Measurements from ENCODE around the gene GYG1. TPM values are rescaled to one million over a fixed set of nuclear protein-coding genes. Genes with fewer than 3 reads are reported as not detected.

GYG1 gene
- 10 to 100 TPM; 22.3 to 27.4 TPM for total RNA-seq
- total RNA-seq: 21.5 to 32.4 reads per million in 2 donors

- H3K9me3 ChIP-seq (ENCODE audit: control insufficient read depth, low read length, poor library complexity, severe bottlenecking): no peaks in the 10 kb centered on the region
- no peaks in the 10 kb centered on the region for H3K27me3 Mint-ChIP-seq
- peak within 1 kb of the TSS; percentile 90 for H3K27ac Mint-ChIP-seq
- peaks cover 15% of the 10 kb centered on the region for H3K4me1 Mint-ChIP-seq
- DNase-seq (peak; percentile 63 to 77 (median 69)), ATAC-seq (peak; percentile 91)
- H3K4me3 Mint-ChIP-seq: peak within 1 kb of the TSS; percentile 90
- no peaks in the 10 kb centered on the region for H3K36me3 Mint-ChIP-seq (ENCODE audit: low read depth)
Measured at GRCh38 chr3:148991219-148992026, at the start of gene GYG1. Gene GYG1 (plus strand): TSS chr3:148991540. CDS start chr3:148991641, 101 bp downstream.

GRCh38 chr3:148943506-148944205, 47.7 kb upstream of the GYG1 start:
- peak; percentile 87 for ATAC-seq
- DNase-seq: no peak
- H3K27ac Mint-ChIP-seq: no peak overlapping the region
- H3K9me3 ChIP-seq (ENCODE audit: control insufficient read depth, low read length, poor library complexity, severe bottlenecking): no peaks in the 10 kb centered on the region
- peaks cover 2% of the 10 kb centered on the region for H3K4me1 Mint-ChIP-seq
- peaks cover 23% of the 10 kb centered on the region for H3K27me3 Mint-ChIP-seq
- no peak overlapping the region for H3K4me3 Mint-ChIP-seq
- no peaks in the 10 kb centered on the region for H3K36me3 Mint-ChIP-seq (ENCODE audit: low read depth)

DNA sequence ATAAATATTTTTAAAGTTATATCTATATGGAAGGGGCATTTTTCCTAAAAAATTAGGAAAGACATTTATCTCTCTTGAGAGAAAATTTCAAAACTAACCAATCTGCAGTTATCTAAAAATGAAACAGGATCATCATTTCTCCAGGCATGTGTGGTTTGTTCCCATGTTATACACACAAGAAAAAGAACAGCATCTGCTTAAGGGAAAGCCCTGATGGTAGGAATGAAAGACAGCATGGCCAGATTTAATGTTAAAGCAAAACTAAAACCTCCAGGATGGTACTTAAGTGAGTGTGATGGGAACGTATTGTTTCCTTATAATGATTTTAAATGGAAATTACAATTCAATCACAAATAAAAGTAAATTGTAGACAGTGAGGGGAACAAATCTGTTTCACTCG, 46.2 kb upstream of the GYG1 start:
- no peaks in the 10 kb centered on the region for H3K36me3 Mint-ChIP-seq (ENCODE audit: low read depth)
- DNase-seq (no peak), ATAC-seq (no peak)
- peaks cover 12% of the 10 kb centered on the region for H3K27me3 Mint-ChIP-seq
- H3K4me3 Mint-ChIP-seq: no peak overlapping the region
- H3K4me1 Mint-ChIP-seq: peaks cover 2% of the 10 kb centered on the region
- no peak overlapping the region for H3K27ac Mint-ChIP-seq
- H3K9me3 ChIP-seq (ENCODE audit: control insufficient read depth, low read length, poor library complexity, severe bottlenecking): no peaks in the 10 kb centered on the region

GRCh38 chr3:148948913-148949657, 42.3 kb upstream of the GYG1 start:
- H3K4me1 Mint-ChIP-seq: no peaks in the 10 kb centered on the region
- ATAC-seq: no peak
- H3K27me3 Mint-ChIP-seq: peaks cover 5% of the 10 kb centered on the region
- no peak overlapping the region for H3K27ac Mint-ChIP-seq
- H3K36me3 Mint-ChIP-seq (ENCODE audit: low read depth): no peaks in the 10 kb centered on the region
- no peaks in the 10 kb centered on the region for H3K9me3 ChIP-seq (ENCODE audit: control insufficient read depth, low read length, poor library complexity, severe bottlenecking)
- DNase-seq: no peak
- H3K4me3 Mint-ChIP-seq: no peak overlapping the region

DNA sequence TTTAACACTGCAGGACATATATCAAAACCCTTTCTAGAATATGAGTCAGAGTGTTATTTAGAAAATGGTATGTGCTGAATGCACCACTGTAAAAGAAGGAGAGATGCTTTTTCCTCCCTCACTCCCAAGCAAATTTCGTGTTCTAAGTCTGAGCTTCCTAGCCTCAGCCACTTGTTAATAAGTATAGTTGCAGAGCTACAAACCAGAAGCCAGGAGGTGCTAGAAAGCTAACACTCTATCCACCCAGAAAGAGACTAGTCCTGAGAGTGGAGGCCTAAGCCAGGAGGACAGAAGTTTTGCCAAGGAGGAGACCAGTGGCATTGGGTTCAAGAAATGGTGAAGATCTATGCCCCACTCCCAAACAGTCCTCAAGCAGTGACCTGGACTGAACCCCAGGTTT, 40.5 kb upstream of the GYG1 start:
- no peak for DNase-seq
- no peaks in the 10 kb centered on the region for H3K9me3 ChIP-seq (ENCODE audit: control insufficient read depth, low read length, poor library complexity, severe bottlenecking)
- Mint-ChIP-seq H3K36me3 (ENCODE audit: low read depth) (no peaks in the 10 kb centered on the region), H3K27ac (no peak overlapping the region), H3K4me1 (no peaks in the 10 kb centered on the region), H3K27me3 (peaks cover 11% of the 10 kb centered on the region), H3K4me3 (no peak overlapping the region)
- ATAC-seq: no peak

DNA sequence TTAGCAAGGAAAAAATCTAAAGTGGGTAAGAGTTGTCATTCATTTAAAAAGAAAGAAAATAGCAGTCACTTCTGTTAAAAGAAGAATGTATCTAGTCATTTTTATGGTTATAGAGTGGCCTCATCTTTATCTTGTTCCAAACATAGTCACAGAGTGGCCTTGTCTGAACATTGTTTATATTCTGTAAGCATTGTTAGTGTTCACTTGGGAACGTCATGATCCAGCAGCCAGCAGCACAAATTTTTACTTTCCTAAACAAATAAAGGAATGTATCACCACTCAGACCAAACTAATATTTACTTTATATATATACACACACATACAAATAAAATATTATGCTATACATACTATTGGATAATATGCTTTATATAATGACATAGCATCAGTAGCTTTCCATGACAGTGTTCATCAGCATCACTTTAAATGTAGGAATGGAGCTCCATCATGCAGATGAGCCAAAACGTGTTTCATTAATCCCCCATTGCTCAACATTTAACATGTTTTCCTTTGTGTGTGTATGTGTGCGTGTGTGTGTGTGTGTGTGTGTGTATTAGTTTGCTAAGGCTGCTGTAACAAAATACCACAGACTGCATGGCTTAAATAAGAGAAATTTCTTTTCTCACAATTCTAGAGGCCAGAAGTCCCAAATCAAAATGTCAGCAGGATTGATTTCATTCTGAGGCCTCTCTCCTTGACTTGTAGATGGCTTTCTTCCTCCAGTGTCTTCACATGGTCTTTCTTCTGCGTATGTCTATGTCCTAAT, 39.6 kb upstream of the GYG1 start:
- Mint-ChIP-seq H3K36me3 (ENCODE audit: low read depth) (no peaks in the 10 kb centered on the region), H3K4me1 (peaks cover under 1% of the 10 kb centered on the region), H3K4me3 (no peak overlapping the region), H3K27me3 (peaks cover 21% of the 10 kb centered on the region), H3K27ac (no peak overlapping the region)
- ATAC-seq: no peak
- H3K9me3 ChIP-seq (ENCODE audit: control insufficient read depth, low read length, poor library complexity, severe bottlenecking): no peaks in the 10 kb centered on the region
- DNase-seq: no peak

GRCh38 chr3:148953094-148953493, 38.2 kb upstream of the GYG1 start:
- ATAC-seq: no peak
- peaks cover 2% of the 10 kb centered on the region for H3K36me3 Mint-ChIP-seq (ENCODE audit: low read depth)

GRCh38 chr3:148954981-148955380, 36.4 kb upstream of the GYG1 start:
- ATAC-seq (no peak), DNase-seq (no peak)
- Mint-ChIP-seq H3K4me1 (peaks cover 9% of the 10 kb centered on the region), H3K27ac (no peak overlapping the region), H3K27me3 (peaks cover 35% of the 10 kb centered on the region), H3K36me3 (ENCODE audit: low read depth) (peaks cover 2% of the 10 kb centered on the region), H3K4me3 (no peak overlapping the region)
- no peaks in the 10 kb centered on the region for H3K9me3 ChIP-seq (ENCODE audit: control insufficient read depth, low read length, poor library complexity, severe bottlenecking)

More at GRCh38 chr3:148953094-148953493, 38.2 kb upstream of the GYG1 start:
- no peaks in the 10 kb centered on the region for H3K9me3 ChIP-seq (ENCODE audit: control insufficient read depth, low read length, poor library complexity, severe bottlenecking)
- H3K4me3 Mint-ChIP-seq: no peak overlapping the region
- peaks cover 9% of the 10 kb centered on the region for H3K4me1 Mint-ChIP-seq
- H3K27me3 Mint-ChIP-seq: peaks cover 27% of the 10 kb centered on the region
- no peak for DNase-seq
- H3K27ac Mint-ChIP-seq: no peak overlapping the region

- no peak for DNase-seq
- H3K36me3 Mint-ChIP-seq (ENCODE audit: low read depth): peaks cover 2% of the 10 kb centered on the region
Measured at GRCh38 chr3:148955544-148956346, 35.6 kb upstream of the GYG1 start.

DNA sequence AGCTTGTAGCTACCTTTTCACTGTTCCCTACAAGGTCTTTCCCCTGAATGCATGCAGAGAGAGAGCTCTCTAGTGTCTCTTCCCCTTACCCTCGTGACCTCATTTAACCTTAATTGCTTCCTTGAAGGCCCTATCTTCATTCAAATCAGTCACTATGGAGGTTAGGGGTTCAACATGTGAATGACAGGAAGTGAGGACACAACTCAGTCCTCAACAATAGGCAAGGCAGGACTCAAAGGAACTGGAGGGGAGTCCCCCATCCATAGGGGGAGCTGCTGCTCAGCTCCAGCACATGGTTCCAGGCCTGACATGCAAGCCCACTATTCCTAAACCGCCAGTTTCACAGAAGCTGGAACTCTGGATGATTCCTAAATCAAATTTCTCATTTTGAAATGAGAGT, 33.8 kb upstream of the GYG1 start:
- H3K36me3 Mint-ChIP-seq (ENCODE audit: low read depth): peaks cover 2% of the 10 kb centered on the region
- peaks cover 9% of the 10 kb centered on the region for H3K4me1 Mint-ChIP-seq
- DNase-seq (no peak), ATAC-seq (peak; percentile 37)
- no peaks in the 10 kb centered on the region for H3K9me3 ChIP-seq (ENCODE audit: control insufficient read depth, low read length, poor library complexity, severe bottlenecking)
- peaks cover 56% of the 10 kb centered on the region for H3K27me3 Mint-ChIP-seq
- peak overlapping the region; percentile 37 for H3K27ac Mint-ChIP-seq
- H3K4me3 Mint-ChIP-seq: no peak overlapping the region

More at GRCh38 chr3:148955544-148956346, 35.6 kb upstream of the GYG1 start:
- peaks cover 9% of the 10 kb centered on the region for H3K4me1 Mint-ChIP-seq
- no peaks in the 10 kb centered on the region for H3K9me3 ChIP-seq (ENCODE audit: control insufficient read depth, low read length, poor library complexity, severe bottlenecking)
- no peak for ATAC-seq
- H3K27me3 Mint-ChIP-seq: peaks cover 38% of the 10 kb centered on the region
- H3K27ac Mint-ChIP-seq: no peak overlapping the region
- no peak overlapping the region for H3K4me3 Mint-ChIP-seq

DNA sequence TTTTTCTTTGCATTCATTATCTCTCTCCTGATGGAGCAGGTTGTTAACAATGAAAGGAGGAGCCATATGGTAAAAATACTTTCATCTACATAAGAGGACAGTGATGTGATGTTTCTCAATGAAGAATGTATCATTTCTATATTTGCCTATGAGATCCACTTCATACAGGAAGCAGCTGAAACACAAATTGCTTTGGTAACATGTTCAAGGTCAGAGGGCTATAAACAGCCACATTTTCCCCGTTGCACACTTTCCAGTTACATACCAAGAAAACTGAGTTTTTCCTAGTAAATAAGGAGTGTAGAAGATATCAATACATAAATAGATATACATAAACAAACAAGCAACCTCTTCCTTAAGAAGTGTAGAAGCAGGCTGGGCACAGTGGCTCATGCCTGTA, 32.6 kb upstream of the GYG1 start:
- Mint-ChIP-seq H3K36me3 (ENCODE audit: low read depth) (peaks cover 2% of the 10 kb centered on the region), H3K4me1 (peaks cover 9% of the 10 kb centered on the region), H3K27ac (no peak overlapping the region), H3K27me3 (peaks cover 66% of the 10 kb centered on the region), H3K4me3 (no peak overlapping the region)
- DNase-seq (no peak), ATAC-seq (no peak)
- no peaks in the 10 kb centered on the region for H3K9me3 ChIP-seq (ENCODE audit: control insufficient read depth, low read length, poor library complexity, severe bottlenecking)

DNA sequence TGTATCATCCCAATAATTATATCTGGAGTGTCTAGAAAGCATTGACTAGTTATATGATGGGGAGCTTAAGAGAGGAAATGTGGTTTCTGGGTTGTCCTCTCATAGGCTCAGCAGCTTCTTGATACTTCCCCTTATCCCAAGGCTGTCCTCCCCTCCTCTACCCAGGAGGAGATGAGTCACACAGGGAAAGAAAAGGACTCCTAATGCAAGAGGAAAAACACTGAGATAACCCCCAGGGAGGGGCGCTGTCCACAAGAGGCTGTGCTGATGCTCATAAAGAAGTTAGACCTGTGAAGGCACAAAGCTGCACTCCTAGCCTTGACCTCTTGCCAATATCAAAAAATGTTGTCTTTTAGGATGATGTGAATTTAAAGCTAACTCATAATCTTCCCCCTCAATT, 28.8 kb upstream of the GYG1 start:
- ATAC-seq: no peak
- no peak for DNase-seq
- no peaks in the 10 kb centered on the region for H3K9me3 ChIP-seq (ENCODE audit: control insufficient read depth, low read length, poor library complexity, severe bottlenecking)
- Mint-ChIP-seq H3K27me3 (peaks cover 44% of the 10 kb centered on the region), H3K36me3 (ENCODE audit: low read depth) (no peaks in the 10 kb centered on the region), H3K4me3 (no peak overlapping the region), H3K27ac (no peak overlapping the region), H3K4me1 (peaks cover 2% of the 10 kb centered on the region)
